G401 (cell line): ENCODE data around the gene PSMC2. TPM values are rescaled to one million over a fixed set of nuclear protein-coding genes. Genes with fewer than 3 reads are reported as not detected.

Source experiments
- DNase-seq: peaks from one replicate; pipeline ENCODE4 v3.0.0-alpha.2; 2015; ENCODE audit warnings: low spot score
- in situ Hi-C: cut with HindIII; loops from 2 replicates; pipeline ENCODE4 v1.10.0; 2016; ENCODE audit warnings: low sequenced_read_pairs, mixed read lengths
- total RNA-seq: library from RNA; depleted of rRNA; stranded (reverse); fragments of >200 nt; shearing (Covaris generic); gene quantifications from 2 replicates; pipeline ENCODE4 v1.2.3, GENCODE V29; 2014; rRNA removed

PSMC2 gene
- total RNA-seq, 1 experiment from 2014 or later, result 371 TPM

GRCh38 chr7:103413407-103413806 is 66.0 kb downstream of the PSMC2 start:
- in situ Hi-C loops, result no loop called here
- DNase-seq, result no peak

GRCh38 chr7:103418241-103418640 is 70.8 kb downstream of the PSMC2 start:
- DNase-seq, result no peak
- in situ Hi-C loops, result no loop called here

Other genes starting within 250 kb of the PSMC2 start
- 5.0 and 5.8 TPM in 2 replicates for gene NAPEPLD, start 198.5 kb upstream of the PSMC2 start, total RNA-seq
- 123 and 157 TPM in 2 replicates for gene PMPCB, start 50.2 kb upstream of the PSMC2 start, total RNA-seq
- 19.1 and 32.4 TPM in 2 replicates for gene DNAJC2, start 2.9 kb upstream of the PSMC2 start, total RNA-seq
- gene SLC26A5, start 98.6 kb downstream of the PSMC2 start, total RNA-seq, result not detected in 2 replicates